Motor neuron (in vitro differentiated cells): ENCODE results near the gene CDC20. TPM values are rescaled to one million over a fixed set of nuclear protein-coding genes. Genes with fewer than 3 reads are reported as not detected.
A peak's percentile ranks its signal among the peaks of the same experiment; 100 is the strongest.
"Not testable (repeated sequence)": the region's sequence is repeated elsewhere in the genome, so short reads cannot be mapped to it uniquely, and the experiment has no call there.

Experiments
- ATAC-seq, 8 experiments: fragments of 200-7000 bp; cut with Tn5 transposase; replicated peaks in 6 of 8; 2 replicates each; pipeline ENCODE4 v1.8.0; 2021; ENCODE audit warnings: mild to moderate bottlenecking in 8 of 8, moderate library complexity in 8 of 8
- H3K27ac ChIP-seq, 2 donors: fragments of 250-450 bp; sonication (Bioruptor Pico); 2 replicates each; pipeline ENCODE4 v1.9.0; 2021; ENCODE audit warnings: antibody characterized with exemption in 2 of 2, mild to moderate bottlenecking in 2 of 2, moderate library complexity in 1 of 2
- H3K4me1 ChIP-seq, 2 donors: fragments of 250-450 bp; sonication (Bioruptor Pico); replicated peaks in 1 of 2; 2 replicates each; pipeline ENCODE4 v1.6.1; 2021; ENCODE audit warnings: antibody characterized with exemption in 2 of 2, mild to moderate bottlenecking in 2 of 2, moderate library complexity in 1 of 2
- H3K4me3 ChIP-seq, 5 donors: fragments of 250-450 bp; sonication (Bioruptor Pico); 2 replicates each; pipeline ENCODE4 v1.9.0; 2021; ENCODE audit warnings: antibody characterized with exemption in 5 of 5, mild to moderate bottlenecking in 5 of 5, moderate library complexity in 4 of 5
- WGBS, 10 experiments: fragments of 450-650 bp; shearing (Covaris generic); methylation state at CpG; one replicate each; pipeline ENCODE4 v1.0.0; 2022; 5-methylcytosine and 5-hydroxymethylcytosine counted together
- in situ Hi-C, 9 experiments: fragments of 400-800 bp; cut with MboI; loops; one replicate each; pipeline ENCODE4 v1.15.0; 2021; ENCODE audit warnings: low sequenced_read_pairs in 9 of 9, low pct_unique_long_range_greater_than_20kb in 2 of 9; ENCODE audit not compliant: unreplicated experiment in 9 of 9
- total RNA-seq, 8 experiments: library from RNA; unstranded; fragments of 300-600 nt; gene quantifications; 2 replicates each; pipeline versions ENCODE4 v1.2.3 to v1.2.4, GENCODE V29; 2022

Gene CDC20
- total RNA-seq, 8 experiments from 2014 or later, result 0.15 to 144 (median 15.3) TPM

GRCh38 chr1:43367026-43367903, 8.5 kb downstream of the CDC20 start:
- Histone ChIP-seq H3K27ac (peak overlapping the region; percentile 27 to 54), H3K4me1 (peaks cover 17 to 20% of the 10 kb centered on the region in 2 donors), H3K4me3 (peak overlapping the region; percentile 39 to 57 (median 47))
- peak in 3 of 8 experiments; percentile 46 to 74 (median 50) for ATAC-seq
- in situ Hi-C loops, result loop anchor here in 1 of 9 experiments (10.0 kb wide), 1 partner anchor 132 kb away; no protein-coding TSS in a partner anchor
- WGBS, 10 experiments, result 0 to 37% (median 15%) methylated on average over 3 to 14 of the region's 48 CpGs; no CpG with 5 or more reads in 6 of the 10 experiments

- 0 to 1% (median 0%) methylated on average over 2 to 20 of the region's 58 CpGs; no CpG with 5 or more reads in 6 of the 10 experiments for WGBS, 10 experiments
- Histone ChIP-seq H3K27ac (peak within 1 kb of the TSS; percentile 72 to 73), H3K4me3 (peak within 1 kb of the TSS; percentile 39 to 57 (median 47)), H3K4me1 (peaks cover 17 to 20% of the 10 kb centered on the region in 2 donors)
- in situ Hi-C loops, result loop anchor here in 1 of 9 experiments (10.0 kb wide), 1 partner anchor 133 kb away; no protein-coding TSS in a partner anchor
- peak; percentile 87 to 94 (median 90) for ATAC-seq
Observed at GRCh38 chr1:43367904-43368645, 9.3 kb downstream of the CDC20 start, which contains the start of gene ELOVL1. Gene ELOVL1 (minus strand): TSS chr1:43368011. CDS start chr1:43365609, 2,402 bp downstream.

GRCh38 chr1:43368646-43369020, 9.9 kb downstream of the CDC20 start:
- in situ Hi-C loops, result loop anchor here in 1 of 9 experiments (10.0 kb wide), 1 partner anchor 134 kb away; no protein-coding TSS in a partner anchor
- 0 to 100% (median 27%) methylated on average over 1 to 6 of the region's 6 CpGs; no CpG with 5 or more reads in 2 of the 10 experiments for WGBS, 10 experiments
- H3K4me3 ChIP-seq, result peak overlapping the region; percentile 39 to 57 (median 47)
- ATAC-seq, result no peak
- peak overlapping the region; percentile 72 to 73 for H3K27ac ChIP-seq
- H3K4me1 ChIP-seq, result peaks cover 17 to 20% of the 10 kb centered on the region in 2 donors

- H3K27ac ChIP-seq, ATAC-seq, H3K4me3 ChIP-seq: not testable (repeated sequence)
- in situ Hi-C loops, result loop anchor here in 1 of 9 experiments (10.0 kb wide), 1 partner anchor 135 kb away; no protein-coding TSS in a partner anchor
- H3K4me1 ChIP-seq, result peaks cover 17 to 20% of the 10 kb centered on the region in 2 donors
- WGBS, 10 experiments, result 86 to 100% (median 100%) methylated on average over 1 to 5 of the region's 6 CpGs; no CpG with 5 or more reads in 2 of the 10 experiments
Observed at GRCh38 chr1:43369779-43370178, 11.0 kb downstream of the CDC20 start.

- H3K4me1 ChIP-seq, result peaks cover 17 to 20% of the 10 kb centered on the region in 2 donors
- no peak overlapping the region for H3K4me3 ChIP-seq
- ATAC-seq, result no peak
- H3K27ac ChIP-seq, result no peak overlapping the region
- in situ Hi-C loops, result no loop called here
- 75 to 100% (median 97%) methylated on average over 1 to 4 of the region's 4 CpGs; no CpG with 5 or more reads in 2 of the 10 experiments for WGBS, 10 experiments
Observed at GRCh38 chr1:43370564-43370963, 11.8 kb downstream of the CDC20 start.

GRCh38 chr1:43372172-43372571, 13.4 kb downstream of the CDC20 start:
- H3K4me1 ChIP-seq, result peaks cover 8 to 10% of the 10 kb centered on the region in 2 donors
- H3K4me3 ChIP-seq, result no peak overlapping the region
- no peak overlapping the region for H3K27ac ChIP-seq
- in situ Hi-C loops, result no loop called here
- no peak for ATAC-seq
- 86 to 100% (median 100%) methylated on average over 2 to 5 of the region's 5 CpGs; no CpG with 5 or more reads in 1 of the 10 experiments for WGBS, 10 experiments

- H3K27ac ChIP-seq, result no peak overlapping the region
- 6 to 92% (median 84%) methylated on average over 1 to 4 of the region's 4 CpGs; no CpG with 5 or more reads in 2 of the 10 experiments for WGBS, 10 experiments
- H3K4me1 ChIP-seq, result peaks cover 7 to 8% of the 10 kb centered on the region in 2 donors
- no peak overlapping the region for H3K4me3 ChIP-seq
- ATAC-seq, result peak in 2 of 8 experiments; percentile 52 to 54
- in situ Hi-C loops, result no loop called here
Observed at GRCh38 chr1:43373066-43373940, 14.5 kb downstream of the CDC20 start.

- no peak overlapping the region for H3K27ac ChIP-seq
- in situ Hi-C loops, result loop anchor here in 2 of 9 experiments (25.0 kb wide), 1 partner anchor 139 kb away; no protein-coding TSS in a partner anchor
- no peak for ATAC-seq
- no peak overlapping the region for H3K4me3 ChIP-seq
- no peaks in the 10 kb centered on the region for H3K4me1 ChIP-seq
- 82 to 100% (median 92%) methylated on average over 2 to 7 of the region's 7 CpGs; no CpG with 5 or more reads in 3 of the 10 experiments for WGBS, 10 experiments
Observed at GRCh38 chr1:43376723-43377235, 18.0 kb downstream of the CDC20 start.

GRCh38 chr1:43377831-43378230, 19.1 kb downstream of the CDC20 start:
- no peaks in the 10 kb centered on the region for H3K4me1 ChIP-seq
- no peak for ATAC-seq
- in situ Hi-C loops, result loop anchor here in 2 of 9 experiments (25.0 kb wide), 1 partner anchor 141 kb away; no protein-coding TSS in a partner anchor
- no peak overlapping the region for H3K27ac ChIP-seq
- 33 to 100% (median 78%) methylated on average over 1 of the region's 1 CpG; no CpG with 5 or more reads in 6 of the 10 experiments for WGBS, 10 experiments
- H3K4me3 ChIP-seq, result no peak overlapping the region

- no peak for ATAC-seq
- WGBS, 10 experiments, result 83 to 100% (median 100%) methylated on average over 1 of the region's 1 CpG; no CpG with 5 or more reads in 2 of the 10 experiments
- Histone ChIP-seq H3K4me3 (no peak overlapping the region), H3K27ac (no peak overlapping the region), H3K4me1 (no peaks in the 10 kb centered on the region)
- in situ Hi-C loops, result loop anchor here in 2 of 9 experiments (25.0 kb wide), 1 partner anchor 142 kb away; no protein-coding TSS in a partner anchor
Observed at GRCh38 chr1:43379476-43379875, 20.7 kb downstream of the CDC20 start.

- Histone ChIP-seq H3K4me3 (no peak overlapping the region), H3K4me1 (no peaks in the 10 kb centered on the region), H3K27ac (no peak overlapping the region)
- in situ Hi-C loops, result loop anchor here in 2 of 9 experiments (25.0 kb wide), 1 partner anchor 144 kb away; no protein-coding TSS in a partner anchor
- 33 to 100% (median 78%) methylated on average over 1 to 3 of the region's 3 CpGs; no CpG with 5 or more reads in 2 of the 10 experiments for WGBS, 10 experiments
- peak in 2 of 8 experiments; percentile 13 to 17 for ATAC-seq
Observed at GRCh38 chr1:43381612-43382011, 22.8 kb downstream of the CDC20 start.
